IPS DF 4.7 (cell line): Measurements from ENCODE around the gene BFSP1.

Source experiments
- DNase-seq: peaks from one replicate; pipeline ENCODE4 v3.0.0-alpha.2; 2013; ENCODE audit warnings: low spot score; ENCODE audit errors: extremely low read depth

BFSP1 gene

GRCh38 chr20:17558154-17558940, 27.2 kb upstream of the BFSP1 start:
- DNase-seq = no peak

- DNase-seq = no peak
These were observed 26.5 kb upstream of the BFSP1 start for GRCh38 chr20:17557675-17558006.

- DNase-seq = no peak
These were observed 25.9 kb upstream of the BFSP1 start for GRCh38 chr20:17556837-17557674.

DNA sequence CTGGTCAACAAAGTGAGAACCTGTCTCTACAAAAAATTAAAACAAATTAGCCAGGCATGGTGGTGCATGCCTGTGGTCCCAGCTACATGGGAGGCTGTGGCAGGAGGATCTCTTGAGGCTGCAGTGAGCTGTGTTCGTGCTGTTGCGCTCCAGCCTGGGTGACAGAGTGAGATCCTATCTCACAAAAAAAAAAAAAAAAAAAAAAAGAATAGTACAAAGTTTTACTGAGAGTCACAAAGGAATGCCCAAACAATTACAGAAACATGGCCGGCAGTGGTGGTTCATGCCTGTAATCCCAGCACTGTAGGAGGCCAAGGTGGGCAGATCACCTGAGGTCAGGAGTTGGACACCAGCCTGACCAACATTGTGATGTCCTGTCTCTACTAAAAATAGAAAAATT, 23.9 kb upstream of the BFSP1 start:
- DNase-seq = no peak

GRCh38 chr20:17549131-17549530, 18.0 kb upstream of the BFSP1 start:
- DNase-seq = no peak

DNA sequence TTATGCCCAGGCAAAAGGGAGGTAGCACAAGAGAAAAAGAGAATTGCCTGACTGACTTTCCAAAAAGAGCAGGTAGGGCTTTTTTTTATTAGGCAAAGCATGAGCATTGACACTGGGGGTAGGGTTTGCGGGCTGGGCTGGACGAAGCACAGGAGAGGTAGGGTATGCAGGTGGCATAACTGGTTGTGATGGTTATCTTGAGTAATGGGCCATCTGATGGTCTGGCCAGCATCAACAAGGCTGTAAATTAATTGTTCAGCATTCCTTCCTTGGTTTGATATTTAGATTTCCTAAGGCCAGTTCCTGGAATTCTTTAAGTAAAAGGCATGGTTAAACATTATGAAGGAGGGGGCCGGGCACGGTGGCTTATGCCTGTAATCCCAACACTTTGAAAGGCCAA, 13.9 kb upstream of the BFSP1 start:
- DNase-seq = no peak

DNA sequence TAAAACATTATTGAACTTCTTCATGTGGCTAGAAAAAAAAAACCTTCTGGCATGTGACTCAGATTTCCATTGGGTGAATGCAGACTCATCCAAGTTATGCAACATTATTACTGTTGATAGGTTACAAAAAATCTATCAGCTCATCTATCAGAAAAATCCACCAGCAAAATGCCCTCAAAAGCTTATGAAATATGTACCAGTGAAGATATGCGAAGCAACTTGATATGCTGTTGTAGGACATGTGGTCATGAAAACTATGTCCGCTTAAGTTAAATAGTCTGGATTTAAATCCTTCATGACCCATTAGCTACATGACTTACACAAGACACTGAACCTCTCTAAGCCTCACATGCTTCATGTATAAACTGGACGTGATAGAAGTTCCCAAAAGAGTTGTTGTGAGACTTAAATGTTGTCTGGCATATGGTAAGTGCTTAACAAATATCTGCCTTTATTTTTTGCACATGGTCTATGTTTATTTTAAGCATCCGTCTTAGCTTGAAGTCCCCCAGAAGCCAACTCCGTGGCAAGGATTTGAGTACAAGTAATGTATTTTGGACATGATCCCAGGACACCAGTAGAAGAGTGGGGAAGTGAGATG, 12.5 kb upstream of the BFSP1 start:
- DNase-seq = no peak

DNA sequence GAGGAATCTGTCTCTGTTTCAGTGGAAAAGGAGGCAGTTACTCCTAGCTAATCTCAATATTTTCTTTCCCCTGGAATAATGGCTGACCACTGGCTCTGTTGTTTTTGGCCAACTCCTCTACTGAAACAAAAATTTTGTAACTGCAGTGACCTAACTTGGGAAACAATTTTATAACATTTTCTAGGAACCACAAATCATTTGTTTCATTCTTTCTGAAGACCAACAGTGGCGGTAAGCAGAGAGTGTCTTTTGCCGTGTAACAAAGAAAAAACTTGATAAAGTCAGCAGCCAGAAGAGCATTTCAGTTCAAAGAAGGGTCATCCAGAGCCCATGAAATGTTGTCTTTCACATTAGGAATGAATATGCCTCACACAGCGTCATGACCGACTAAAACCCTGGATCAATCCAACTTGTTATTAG, 11.8 kb upstream of the BFSP1 start:
- no peak for DNase-seq

GRCh38 chr20:17542481-17542880, 11.3 kb upstream of the BFSP1 start:
- DNase-seq = no peak

DNA sequence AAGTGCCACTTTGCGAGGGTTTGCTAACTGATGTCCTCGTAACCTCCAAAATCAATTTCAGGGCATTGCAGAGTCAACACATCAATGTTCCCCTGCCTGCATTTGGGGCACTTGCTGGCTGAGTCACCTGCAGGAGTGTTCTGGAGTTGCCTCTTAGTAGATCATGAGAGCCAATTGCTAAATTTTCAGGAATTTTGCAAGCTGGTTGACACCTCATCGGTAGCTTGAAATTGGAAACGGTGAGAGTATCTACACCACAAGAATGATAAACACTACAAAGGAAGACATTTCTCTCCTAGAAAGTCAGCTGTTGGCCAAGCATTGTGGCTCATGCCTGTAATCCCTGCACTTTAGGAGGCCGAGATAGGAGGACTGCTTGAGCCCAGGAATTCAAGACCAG, 10.8 kb upstream of the BFSP1 start:
- DNase-seq = no peak

GRCh38 chr20:17541596-17541995, 10.4 kb upstream of the BFSP1 start:
- DNase-seq = no peak

GRCh38 chr20:17538517-17539170, 7.5 kb upstream of the BFSP1 start:
- DNase-seq = no peak

GRCh38 chr20:17537959-17538358, 6.8 kb upstream of the BFSP1 start:
- DNase-seq = no peak

- no peak for DNase-seq
These were observed 5.8 kb upstream of the BFSP1 start for GRCh38 chr20:17536944-17537444.

- DNase-seq = no peak
These were observed 2.9 kb upstream of the BFSP1 start for GRCh38 chr20:17534077-17534476.

DNA sequence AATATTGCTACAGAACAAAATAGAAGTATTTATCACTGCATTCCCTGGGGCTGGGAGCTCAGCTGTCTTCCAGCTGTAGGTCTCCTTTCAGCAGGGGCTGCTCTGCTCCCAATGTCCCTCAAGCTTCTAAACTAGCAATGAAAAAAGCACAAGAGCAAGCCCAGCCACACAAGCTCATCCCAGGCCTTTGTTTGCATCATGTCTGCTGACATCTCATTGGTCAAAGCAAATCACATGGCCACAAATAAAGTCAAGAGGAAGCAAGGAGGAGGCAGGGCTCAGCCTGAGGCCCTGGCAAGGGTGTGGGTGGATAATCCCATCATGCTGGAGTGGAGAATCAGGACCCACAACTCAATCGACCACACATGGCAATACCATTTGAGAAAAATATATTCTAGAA, 2.2 kb upstream of the BFSP1 start:
- no peak for DNase-seq

DNA sequence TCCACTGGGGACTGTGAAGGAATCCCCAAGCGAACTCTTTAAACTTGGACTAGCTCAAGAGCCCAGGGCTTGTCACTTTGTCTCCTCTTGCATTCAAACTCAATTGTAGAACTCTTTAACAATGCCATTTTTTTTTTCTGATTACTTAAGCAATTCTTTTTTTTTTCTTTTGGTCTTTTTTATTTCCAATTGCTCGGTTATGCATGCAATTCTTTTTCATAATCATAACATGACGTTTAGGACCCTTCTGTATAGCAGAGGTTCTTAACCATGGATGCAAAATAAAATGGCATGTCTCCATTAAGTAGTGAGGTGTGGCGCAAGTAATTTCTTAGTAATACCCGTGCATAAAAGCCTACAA, 466 bp upstream of the BFSP1 start:
- no peak for DNase-seq

- no peak for DNase-seq
These were observed 1.0 kb downstream of the BFSP1 start for GRCh38 chr20:17530153-17530552.

DNA sequence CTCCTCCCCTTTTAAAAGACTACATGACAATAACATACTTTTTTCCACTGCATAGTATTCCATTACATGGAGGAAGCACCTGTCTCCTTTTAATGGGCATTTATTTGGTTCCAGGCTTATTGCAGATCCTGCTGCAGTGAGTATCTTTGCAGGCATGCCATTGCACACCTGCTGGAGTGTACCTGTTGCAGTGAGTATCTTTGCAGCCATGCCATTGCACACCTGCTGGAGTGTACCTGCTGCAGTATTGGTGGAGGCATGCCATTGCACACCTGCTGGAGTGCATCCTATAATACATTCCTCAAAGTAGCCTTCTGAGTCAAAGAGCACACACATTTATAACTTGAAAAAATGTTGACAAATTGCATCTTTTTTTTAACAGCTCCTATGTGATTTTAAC, 1.6 kb downstream of the BFSP1 start:
- no peak for DNase-seq

DNA sequence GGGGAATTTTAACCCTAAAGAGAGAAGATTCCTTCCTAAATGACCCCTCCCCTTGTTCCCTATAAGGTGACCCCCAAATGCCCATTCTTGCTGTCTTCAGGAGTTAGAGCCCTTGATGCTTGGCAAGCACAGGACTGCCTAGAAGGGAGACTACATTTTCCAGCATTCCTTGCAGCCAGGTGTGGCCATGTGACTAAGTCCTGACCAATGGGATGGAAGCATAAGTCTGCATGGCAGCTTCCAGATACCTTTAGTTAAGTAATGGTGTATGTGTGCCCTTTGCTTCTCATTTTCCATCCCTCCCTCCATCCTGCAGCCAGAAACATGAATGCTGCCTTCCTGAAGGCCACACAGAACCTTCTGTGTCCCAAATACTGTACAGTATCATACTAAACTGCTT, 5.5 kb downstream of the BFSP1 start:
- no peak for DNase-seq

- no peak for DNase-seq
These were observed 6.0 kb downstream of the BFSP1 start for GRCh38 chr20:17525132-17525531.

GRCh38 chr20:17524560-17524959, 6.6 kb downstream of the BFSP1 start:
- DNase-seq = no peak
